NAMALWA (cell line): Measurements from ENCODE around the gene KRT17.
"Not testable (repeated sequence)": the region's sequence is repeated elsewhere in the genome, so short reads cannot be mapped to it uniquely, and the experiment has no call there.

Source experiments
- DNase-seq: peaks from one replicate; pipeline ENCODE4 v3.0.0-alpha.2; 2015; ENCODE audit warnings: low spot score

The KRT17 gene

GRCh38 chr17:41594363-41594915 lies 29.9 kb downstream of the KRT17 start:
- DNase-seq = no peak

- DNase-seq = no peak
Observed at GRCh38 chr17:41593306-41593981, 30.9 kb downstream of the KRT17 start.

GRCh38 chr17:41592601-41593305 lies 31.6 kb downstream of the KRT17 start:
- DNase-seq = no peak

GRCh38 chr17:41589301-41589700 lies 35.1 kb downstream of the KRT17 start:
- DNase-seq = no peak

GRCh38 chr17:41588126-41588810 lies 36.1 kb downstream of the KRT17 start:
- DNase-seq = no peak

GRCh38 chr17:41586863-41587495 lies 37.4 kb downstream of the KRT17 start, which contains the start of gene KRT14:
KRT14 (minus strand) TSS chr17:41586895; CDS start chr17:41586834, 61 bp downstream.
- DNase-seq = no peak

- no peak for DNase-seq
Observed at GRCh38 chr17:41585301-41586056, 38.9 kb downstream of the KRT17 start.

GRCh38 chr17:41584331-41584927 lies 39.9 kb downstream of the KRT17 start:
- not testable (repeated sequence) for DNase-seq

- DNase-seq = no peak
Observed at GRCh38 chr17:41583137-41584127, 40.9 kb downstream of the KRT17 start.

- DNase-seq = not testable (repeated sequence)
Observed at GRCh38 chr17:41582061-41582968, 42.1 kb downstream of the KRT17 start.

- no peak for DNase-seq
Observed at GRCh38 chr17:41581366-41582060, 42.9 kb downstream of the KRT17 start.

GRCh38 chr17:41580687-41581365 lies 43.5 kb downstream of the KRT17 start:
- DNase-seq = no peak

GRCh38 chr17:41580244-41580575 lies 44.2 kb downstream of the KRT17 start:
- DNase-seq = no peak

- DNase-seq = peak; percentile 84
Observed at GRCh38 chr17:41579484-41580243, 44.7 kb downstream of the KRT17 start.

GRCh38 chr17:41578971-41579370 lies 45.4 kb downstream of the KRT17 start:
- no peak for DNase-seq

- DNase-seq = no peak
Observed at GRCh38 chr17:41578538-41578937, 45.8 kb downstream of the KRT17 start.

- DNase-seq = not testable (repeated sequence)
Observed at GRCh38 chr17:41576740-41577139, 47.6 kb downstream of the KRT17 start.
